ENCODE results near the gene RGS11.

DNA sequence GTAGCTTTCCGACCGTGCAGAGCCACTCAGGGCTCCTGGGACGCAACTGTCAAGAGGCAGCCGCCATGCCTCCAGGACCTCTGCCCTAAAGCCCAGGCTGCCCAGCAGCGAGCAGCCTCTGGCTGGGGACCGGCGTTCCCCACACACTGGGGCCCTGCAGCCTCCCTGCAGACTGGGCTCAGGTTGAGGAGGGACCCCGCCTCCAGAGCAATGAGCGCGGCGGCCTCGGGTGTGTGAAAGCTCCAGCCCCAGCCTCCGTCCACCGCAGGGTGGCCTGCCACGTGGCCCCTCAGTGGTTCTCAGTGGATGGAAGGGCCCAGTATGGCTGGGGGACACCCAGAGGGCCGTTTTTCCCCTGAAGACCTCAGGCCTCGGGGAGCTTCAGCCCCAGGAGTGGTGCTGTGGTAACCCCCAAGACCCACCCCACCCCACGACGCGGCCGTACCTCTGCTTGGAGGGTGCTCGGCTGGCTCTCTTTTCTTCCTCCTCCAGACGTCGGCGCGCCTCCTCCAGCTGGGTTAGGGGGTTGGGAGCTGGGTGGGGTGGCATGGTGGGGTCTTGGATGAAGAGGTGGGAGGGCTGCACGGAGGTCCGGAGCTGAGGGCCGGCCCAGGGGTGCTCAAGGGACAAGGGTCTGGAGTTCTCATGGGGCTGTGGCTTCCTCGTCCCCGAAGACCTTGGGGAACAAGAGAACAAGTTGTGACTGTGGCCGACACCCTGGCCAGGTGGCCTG is 17.5 kb upstream of the RGS11 start:
- TF ChIP-seq, protein P1, sequence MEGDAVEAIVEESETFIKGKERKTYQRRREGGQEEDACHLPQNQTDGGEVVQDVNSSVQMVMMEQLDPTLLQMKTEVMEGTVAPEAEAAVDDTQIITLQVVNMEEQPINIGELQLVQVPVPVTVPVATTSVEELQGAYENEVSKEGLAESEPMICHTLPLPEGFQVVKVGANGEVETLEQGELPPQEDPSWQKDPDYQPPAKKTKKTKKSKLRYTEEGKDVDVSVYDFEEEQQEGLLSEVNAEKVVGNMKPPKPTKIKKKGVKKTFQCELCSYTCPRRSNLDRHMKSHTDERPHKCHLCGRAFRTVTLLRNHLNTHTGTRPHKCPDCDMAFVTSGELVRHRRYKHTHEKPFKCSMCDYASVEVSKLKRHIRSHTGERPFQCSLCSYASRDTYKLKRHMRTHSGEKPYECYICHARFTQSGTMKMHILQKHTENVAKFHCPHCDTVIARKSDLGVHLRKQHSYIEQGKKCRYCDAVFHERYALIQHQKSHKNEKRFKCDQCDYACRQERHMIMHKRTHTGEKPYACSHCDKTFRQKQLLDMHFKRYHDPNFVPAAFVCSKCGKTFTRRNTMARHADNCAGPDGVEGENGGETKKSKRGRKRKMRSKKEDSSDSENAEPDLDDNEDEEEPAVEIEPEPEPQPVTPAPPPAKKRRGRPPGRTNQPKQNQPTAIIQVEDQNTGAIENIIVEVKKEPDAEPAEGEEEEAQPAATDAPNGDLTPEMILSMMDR (conservative IDR thresholded peaks at IDR 0.05; ENCODE audit: low read depth, low read length): no peak
- no peak for TF ChIP-seq BHLHE40 (IDR thresholded peaks at IDR 0.05; ENCODE audit: low read depth, low read length)
- TF ChIP-seq SMC3 (IDR thresholded peaks at IDR 0.05; ENCODE audit: low read depth, low read length): no peak
- no peak for TF ChIP-seq CEBPB (IDR thresholded peaks at IDR 0.05; ENCODE audit: low read depth, low read length)
- TF ChIP-seq RAD21 (IDR thresholded peaks at IDR 0.05; ENCODE audit: low read length): no peak
- TF ChIP-seq, protein P2, sequence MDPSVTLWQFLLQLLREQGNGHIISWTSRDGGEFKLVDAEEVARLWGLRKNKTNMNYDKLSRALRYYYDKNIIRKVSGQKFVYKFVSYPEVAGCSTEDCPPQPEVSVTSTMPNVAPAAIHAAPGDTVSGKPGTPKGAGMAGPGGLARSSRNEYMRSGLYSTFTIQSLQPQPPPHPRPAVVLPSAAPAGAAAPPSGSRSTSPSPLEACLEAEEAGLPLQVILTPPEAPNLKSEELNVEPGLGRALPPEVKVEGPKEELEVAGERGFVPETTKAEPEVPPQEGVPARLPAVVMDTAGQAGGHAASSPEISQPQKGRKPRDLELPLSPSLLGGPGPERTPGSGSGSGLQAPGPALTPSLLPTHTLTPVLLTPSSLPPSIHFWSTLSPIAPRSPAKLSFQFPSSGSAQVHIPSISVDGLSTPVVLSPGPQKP (IDR thresholded peaks at IDR 0.05; ENCODE audit: borderline replicate concordance, low read depth, low read length): no peak
- no peak for TF ChIP-seq POLR2A (IDR thresholded peaks at IDR 0.05; ENCODE audit: low read depth, low read length)
